AG08395 (cell line): Measurements from ENCODE around the gene FBH1.
"Not testable (repeated sequence)": the region's sequence is repeated elsewhere in the genome, so short reads cannot be mapped to it uniquely, and the experiment has no call there.

ENCODE experiments used
- DNase-seq: peaks from one replicate; pipeline ENCODE4 v3.0.0; 2012; ENCODE audit warnings: mixed read lengths, low spot score

Gene FBH1

DNA sequence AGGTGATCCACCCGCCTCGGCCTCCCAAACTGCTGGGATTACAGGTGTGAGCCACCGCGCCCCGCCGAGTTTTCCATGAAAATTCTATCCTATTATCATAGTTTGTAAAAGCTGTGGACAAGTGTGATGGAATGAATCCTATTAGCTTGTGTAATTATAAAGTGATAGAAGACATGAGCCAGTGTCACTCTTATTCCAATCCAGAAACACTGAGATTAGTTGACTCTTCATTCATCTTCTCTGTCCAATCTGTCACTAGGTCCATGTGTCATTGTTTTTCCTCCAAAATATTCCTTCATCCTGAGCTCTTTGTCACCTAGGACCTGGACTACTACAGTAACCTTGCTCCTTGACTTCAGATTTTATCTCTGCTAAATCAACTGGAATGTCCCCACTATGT is 13.5 kb downstream of the FBH1 start:
- no peak for DNase-seq

DNA sequence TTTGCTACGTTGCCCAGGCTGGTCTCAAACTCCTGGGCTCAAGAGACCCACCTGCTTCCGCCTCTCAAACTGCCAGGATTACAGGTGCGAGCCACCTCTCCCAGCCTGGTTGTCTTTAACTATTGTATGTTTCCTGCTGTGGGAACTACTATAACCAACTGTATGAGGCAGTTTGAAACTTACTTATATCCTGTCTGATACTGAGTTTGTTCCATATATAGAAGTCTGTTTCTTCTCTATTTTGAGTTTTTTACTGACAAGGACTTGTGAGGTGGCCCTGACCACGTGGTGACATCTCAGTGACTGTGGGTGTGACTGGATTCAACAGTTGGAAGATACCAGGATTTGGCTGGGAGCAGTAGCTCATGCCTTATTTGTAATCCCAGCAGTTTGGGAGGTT is 14.2 kb downstream of the FBH1 start:
- DNase-seq = no peak

DNA sequence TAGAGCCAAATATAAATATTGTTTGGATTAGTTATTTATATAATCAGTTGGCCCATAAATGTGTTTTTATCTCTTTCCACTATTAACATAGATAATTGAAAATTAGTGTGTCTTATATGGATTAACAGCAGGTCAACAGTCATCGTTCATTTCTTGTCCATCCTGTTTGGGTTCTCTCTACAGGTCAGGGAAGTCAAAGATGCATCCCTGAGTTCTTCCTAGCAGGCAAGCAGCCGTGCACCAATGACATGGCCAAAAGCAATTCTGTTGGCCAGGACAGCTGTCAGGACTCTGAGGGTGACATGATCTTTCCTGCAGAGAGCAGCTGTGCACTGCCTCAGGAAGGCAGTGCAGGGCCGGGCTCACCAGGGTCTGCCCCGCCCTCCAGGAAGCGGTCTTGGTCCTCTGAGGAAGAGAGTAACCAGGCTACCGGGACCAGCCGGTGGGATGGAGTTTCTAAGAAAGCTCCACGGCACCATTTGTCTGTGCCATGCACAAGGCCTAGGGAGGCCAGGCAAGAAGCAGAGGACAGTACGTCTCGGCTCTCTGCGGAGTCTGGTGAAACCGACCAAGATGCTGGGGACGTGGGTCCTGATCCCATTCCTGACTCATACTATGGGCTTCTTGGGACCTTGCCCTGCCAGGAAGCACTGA is 15.9 kb downstream of the FBH1 start:
- no peak for DNase-seq

DNA sequence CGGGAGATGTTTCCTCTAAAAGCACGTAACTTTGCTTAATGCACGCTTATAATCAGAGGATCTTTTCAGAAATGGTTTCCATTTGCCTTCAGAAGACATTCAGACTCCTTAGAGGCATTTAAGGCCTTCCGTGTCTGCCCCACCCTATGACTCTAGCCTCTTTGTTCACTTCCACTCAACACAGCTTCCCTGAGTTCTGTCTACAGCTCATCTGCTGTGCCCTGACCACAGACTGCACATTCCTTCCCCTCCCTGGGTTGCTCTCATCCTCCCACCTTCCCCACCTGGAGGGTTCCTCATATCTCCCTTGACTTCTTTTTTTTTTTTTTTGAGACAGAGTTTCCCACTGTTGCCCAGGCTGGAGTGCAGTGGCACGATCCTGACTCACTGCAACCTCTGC is 16.6 kb downstream of the FBH1 start:
- no peak for DNase-seq

DNA sequence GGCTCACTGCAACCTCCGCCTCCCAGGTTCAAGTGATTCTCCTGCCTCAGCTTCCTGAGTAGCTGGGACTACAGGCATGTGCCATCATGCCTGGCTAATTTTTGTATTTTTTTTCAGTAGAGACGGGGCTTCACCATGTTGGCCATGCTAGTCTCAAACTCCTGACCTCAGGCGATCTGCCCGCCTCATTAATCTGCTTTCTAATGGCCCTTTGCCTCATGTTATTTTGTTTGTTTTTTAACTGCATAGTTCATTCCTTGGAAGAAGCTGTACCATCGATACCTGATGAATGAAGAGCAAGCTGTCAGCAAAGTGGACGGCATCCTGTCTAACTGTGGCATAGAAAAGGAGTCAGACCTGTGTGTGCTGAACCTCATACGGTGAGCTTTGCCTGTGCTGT is 18.6 kb downstream of the FBH1 start:
- not testable (repeated sequence) for DNase-seq

DNA sequence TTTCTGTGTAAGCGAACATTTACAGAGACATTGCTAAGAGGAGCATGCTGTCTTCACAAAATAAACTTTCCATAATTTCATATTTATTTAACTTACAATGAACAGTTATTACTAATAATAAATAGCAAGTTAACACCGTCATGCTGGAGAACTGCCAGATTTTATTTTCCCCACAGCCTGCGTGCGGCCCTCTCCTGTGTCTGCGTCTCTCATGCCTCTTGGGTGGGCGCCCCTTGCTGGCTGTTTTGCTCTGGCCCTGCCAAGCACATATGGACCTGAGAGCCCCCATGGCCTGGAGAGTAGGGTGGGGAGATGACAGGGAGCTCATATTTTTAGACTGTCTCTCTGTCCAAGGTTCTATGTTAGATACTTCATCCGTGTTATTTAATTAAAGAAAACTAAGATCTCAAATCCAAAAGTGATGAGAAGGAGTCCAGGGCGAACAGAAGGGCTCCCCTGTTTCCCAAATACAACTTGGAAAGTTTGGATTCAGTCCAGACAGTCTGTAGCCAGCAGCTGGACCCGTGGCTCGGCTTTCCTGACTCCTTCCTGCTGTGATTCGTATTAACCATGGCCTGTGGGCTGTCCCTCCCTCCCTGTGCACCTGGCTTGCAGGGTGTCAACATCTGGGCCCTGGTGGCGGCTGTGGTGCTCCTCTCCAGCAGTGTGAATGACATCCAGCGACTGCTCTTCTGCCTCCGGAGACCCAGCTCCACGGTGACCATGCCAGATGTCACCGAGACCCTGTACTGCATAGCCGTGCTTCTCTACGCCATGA is 20.5 kb downstream of the FBH1 start:
- DNase-seq = no peak

DNA sequence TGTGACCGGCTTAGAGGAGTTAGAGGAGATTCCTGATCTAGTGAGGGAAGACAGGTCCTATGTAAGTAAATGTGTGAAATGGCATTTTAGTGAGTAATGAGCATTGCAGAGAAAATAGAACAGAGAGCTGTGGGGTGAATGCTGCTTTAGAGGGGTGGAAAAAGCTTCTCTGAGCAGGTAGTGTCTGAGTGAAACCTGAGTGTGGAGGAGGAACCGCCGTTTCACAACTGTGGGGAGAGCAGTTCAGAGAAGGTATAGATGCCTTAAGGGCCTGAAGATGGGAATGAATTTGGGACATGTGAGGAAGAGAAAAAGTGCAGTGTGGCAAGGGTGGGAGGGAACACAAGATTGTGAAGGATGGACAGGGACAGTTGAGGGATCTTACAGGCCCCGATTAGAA is 21.6 kb downstream of the FBH1 start:
- no peak for DNase-seq

DNA sequence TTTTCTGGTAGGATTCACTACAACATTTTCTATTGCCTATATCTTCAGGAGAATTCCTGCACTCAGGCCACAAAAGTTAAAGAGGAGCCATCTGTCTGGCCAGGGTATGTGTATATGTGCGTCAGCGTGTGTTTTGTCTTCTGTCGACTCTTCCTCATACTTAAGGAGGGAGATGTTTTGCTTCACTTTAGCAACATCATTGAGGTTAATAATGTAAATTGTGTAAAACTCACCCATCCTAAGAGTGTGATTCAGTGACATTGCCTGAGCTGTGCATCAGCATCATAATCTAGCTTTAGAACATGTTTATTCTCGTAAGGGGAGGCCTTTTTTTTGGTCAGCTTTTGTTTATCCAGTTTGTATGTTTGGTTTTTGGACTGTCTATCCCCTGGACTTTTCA is 23.7 kb downstream of the FBH1 start:
- DNase-seq = no peak

DNA sequence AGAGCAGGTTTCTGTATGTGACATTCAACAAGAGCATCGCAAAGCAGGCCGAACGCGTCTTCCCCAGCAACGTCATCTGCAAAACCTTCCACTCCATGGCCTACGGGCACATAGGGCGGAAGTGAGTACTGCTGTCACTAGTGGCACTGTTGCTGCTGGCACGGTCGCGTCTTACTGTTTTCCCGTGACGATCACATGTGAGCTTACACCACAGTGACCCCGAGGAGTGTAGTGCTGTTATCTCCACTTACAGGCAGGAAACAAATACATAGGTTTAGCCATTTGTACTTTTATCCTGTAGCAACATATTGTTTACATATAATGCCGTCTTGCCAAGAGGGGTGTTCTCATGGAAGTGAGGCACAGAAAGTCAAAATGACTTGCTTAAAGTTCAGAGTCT is 25.4 kb downstream of the FBH1 start:
- no peak for DNase-seq

DNA sequence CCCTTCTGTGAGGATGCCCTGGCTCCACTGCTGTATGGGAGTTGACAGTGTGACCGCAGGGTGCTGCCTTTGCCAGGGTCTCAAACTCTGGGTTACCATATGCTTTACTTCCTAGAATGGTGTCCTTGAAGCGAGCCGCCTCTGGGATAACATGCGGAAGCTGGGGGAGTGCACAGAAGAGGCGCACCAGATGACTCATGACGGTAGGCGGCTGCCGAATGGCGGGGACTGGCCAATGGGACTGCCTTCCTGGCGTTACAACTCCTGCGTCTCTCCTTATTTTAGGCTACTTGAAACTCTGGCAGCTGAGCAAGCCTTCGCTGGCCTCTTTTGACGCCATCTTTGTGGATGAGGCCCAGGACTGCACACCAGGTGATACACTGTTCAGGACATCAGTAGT is 27.3 kb downstream of the FBH1 start:
- DNase-seq = no peak

DNA sequence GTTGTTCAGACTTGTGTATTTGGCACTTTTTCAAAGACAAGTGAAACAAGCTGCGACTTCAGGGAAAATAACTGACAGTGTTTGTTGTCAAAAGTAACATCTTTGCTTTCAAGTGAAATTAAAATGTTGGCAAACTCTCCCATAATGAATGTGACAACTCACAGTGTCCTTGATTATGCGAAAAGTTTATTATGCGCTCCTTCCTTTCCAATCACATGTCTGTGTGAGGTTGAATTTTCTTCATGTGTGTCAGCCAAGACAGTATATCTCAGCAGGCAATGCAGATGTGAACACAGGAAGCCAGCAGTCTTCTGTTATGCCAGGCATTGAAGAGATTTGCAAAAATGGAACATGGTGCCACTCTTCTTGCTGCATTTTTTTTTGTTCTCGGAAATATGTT is 28.7 kb downstream of the FBH1 start:
- DNase-seq = no peak

DNA sequence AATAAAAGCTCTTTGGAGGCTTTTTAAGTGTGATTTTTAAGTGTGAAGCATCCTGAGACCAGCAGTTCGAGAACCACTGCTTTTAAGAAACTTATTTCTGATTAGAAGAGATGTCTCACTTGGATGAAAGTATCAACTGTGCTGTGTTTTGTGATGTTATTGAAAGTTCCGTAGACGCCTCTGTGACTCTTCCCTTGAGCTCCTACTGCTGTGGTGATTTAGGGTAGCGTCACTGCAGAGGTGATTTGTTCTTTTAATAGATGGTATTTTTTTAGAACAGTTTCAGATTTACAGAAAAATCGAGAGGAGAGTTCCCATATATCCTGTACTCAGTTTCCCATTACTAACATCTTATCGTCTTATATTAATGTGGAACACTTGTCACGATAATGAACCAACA is 29.5 kb downstream of the FBH1 start:
- DNase-seq = no peak

DNA sequence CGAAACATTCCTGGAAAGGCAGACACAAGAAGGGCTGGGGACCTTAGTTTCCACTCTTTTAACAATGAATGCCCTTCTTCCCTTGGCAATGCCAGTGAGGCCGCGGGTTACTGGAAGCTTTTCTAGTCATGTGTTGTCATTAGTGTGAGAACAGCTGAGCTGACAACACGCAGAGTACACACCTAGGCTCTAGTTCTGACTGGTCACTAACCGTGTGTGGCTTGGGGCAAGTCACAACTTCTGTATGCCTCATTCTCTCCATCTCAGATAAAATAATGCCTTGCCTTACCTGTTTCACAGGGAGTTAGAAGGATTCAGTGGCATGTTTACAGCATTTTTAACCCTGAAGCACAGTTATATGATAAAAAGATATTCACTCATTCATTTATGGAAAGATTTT is 31.7 kb downstream of the FBH1 start:
- DNase-seq = no peak

DNA sequence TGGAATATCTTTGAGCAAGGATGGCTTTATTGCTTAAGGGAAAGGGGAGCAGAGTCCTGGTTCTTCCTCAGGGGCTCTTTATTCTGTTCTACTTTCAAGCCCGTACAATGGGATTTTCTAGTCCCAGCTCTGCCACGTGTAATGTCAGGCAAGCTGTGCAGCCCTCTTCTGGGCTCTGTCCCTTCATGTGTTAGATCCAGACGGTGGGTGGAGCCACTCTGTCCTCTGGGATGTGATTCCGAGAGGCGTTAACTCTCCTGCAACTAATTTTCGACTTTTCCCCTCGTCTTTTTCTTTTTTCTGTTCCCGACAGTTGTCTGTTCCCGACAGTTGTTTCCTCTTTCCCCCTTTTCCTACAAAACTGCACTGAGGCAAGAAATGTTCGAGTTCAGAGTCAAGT is 34.8 kb downstream of the FBH1 start:
- no peak for DNase-seq

DNA sequence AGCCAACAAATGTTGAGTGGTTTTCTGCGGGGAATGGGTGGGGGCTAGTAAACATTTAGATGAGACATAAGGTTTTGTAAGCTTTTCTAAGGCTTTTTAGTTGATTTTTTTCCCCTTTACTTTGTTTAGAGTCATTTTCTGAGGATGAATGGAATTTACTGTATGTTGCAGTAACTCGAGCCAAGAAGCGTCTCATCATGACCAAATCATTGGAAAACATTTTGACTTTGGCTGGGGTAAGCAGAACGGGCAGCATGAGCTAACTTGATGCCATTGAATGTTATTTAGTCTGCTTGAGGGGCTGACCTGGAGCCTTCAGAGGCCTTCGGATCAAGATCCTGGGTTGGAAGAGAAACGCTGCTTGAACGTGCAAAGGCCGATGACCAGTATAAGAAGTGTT is 37.3 kb downstream of the FBH1 start:
- DNase-seq = peak; percentile 82

DNA sequence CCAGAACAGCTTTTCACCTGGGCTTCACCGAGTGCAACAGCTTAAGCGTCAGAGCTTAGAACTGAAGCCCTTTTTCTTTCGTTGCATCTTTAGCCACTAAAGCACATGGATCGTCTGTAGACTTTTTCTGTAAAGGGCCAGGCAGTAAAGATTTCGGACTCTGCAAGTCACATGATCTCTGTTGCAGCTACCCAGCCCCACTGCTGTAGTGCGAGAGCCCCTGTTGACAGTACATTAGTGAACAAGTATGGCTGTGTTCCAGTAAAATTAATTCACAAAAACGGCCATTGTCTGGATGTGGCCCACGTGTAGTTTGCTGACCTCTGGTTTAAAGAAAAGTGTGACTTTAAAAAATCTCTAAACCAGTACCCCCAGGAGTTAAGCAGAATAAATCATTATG is 39.4 kb downstream of the FBH1 start:
- DNase-seq = no peak

DNA sequence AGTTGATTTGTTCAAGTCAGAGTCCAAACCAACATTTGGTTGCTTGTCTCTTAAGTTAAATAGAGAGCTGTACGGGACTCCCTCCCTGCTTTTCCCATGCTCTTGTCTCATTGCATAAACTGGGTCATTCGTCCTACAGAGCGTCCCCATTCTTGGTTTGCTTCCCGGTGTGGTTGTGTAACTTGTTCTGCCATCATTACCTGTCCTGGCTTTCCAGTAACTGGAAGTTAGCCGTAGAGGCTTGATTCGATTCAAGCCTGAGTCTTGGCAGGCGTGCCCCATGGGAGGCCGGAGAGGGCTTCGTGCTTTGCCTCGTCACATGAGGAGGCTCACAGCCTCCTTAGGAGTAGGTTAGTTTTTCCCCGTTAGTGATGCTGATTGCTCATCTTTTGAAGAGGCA is 40.2 kb downstream of the FBH1 start:
- DNase-seq = no peak

DNA sequence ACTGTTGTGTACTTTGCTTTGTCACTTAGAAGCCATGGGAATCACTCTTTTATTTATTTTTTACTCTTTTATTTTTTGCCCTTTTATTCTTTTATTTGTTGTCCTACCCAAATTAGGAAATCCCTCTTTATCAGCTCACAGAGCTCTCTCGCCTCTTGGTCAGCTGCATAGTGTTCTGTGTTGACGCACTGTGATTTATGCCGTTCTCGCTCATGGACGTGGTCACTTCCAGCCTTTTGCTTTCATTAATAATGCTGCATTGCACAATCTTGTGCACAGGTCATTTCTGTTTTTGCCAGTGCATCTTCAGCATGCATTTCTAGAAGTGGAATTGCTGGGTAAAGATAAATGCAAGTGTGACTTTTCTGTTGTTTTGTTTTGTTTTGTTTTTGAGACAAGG is 42.3 kb downstream of the FBH1 start:
- DNase-seq = no peak

DNA sequence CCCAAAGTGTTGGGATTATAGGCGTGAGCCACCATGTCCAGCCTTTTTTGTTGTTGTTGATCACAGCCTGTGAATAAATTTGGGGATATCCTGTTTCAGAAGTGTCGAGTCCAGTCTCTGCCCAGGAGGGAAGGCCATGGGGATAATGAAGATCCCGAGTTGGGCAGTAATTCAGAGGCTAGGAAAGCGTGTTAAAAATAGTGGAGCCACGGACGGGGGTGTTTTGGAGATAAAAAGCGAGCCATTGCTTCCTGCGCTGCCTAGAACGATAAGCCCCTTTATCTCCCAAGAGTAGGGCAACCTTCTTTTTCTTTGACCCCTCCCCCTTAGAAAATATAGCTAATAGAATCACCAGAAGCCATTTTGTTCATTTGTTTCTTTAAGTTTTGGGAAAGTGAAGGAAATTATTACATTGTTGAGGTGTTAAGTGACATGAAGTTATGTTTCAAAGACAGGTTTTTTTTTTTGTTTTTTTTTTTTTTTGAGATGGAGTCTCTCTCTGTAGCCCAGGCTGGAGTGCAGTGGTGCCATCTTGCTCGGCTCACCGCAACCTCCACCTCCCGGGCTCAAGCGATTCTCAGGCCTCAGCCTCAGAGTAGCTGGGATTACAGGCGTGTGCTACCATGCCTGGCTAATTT is 44.0 kb downstream of the FBH1 start:
- no peak for DNase-seq

DNA sequence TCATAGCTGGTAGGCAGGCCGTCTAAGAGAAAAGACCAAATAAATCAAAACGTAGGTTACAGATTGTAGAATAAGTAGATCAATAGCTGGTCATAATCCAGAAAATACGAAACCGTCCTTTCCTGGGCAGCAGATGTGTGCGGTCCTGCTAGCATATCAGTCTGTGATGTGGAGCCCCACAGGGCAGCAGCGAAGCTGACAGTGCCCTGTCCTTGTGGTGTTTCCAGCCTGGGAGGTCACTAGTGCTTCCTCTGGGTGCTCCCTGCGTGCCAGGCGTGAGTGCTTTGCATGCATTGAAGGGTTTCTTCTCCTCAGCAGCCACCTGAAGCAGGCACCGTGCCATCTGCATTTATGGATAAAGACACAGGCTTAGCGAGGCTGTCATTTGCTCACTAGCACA is 45.6 kb downstream of the FBH1 start:
- DNase-seq = no peak

DNA sequence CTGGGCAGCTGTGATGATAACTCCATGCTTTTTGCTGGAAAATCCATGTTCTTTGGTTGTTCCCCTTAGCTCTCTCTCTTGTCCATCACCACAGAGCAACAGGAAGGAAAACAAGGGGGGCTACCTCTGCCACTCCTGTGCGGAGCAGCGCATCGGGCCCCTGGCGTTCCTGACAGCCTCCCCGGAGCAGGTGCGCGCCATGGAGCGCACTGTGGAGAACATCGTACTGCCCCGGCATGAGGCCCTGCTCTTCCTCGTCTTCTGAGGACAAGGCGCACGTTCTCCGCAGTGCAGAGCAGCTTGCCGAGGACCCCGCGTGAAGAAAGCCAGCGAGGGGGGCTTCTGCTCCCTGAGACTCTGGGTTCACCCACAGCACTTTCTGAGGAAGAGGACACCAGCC is 47.0 kb downstream of the FBH1 start:
- DNase-seq = no peak

DNA sequence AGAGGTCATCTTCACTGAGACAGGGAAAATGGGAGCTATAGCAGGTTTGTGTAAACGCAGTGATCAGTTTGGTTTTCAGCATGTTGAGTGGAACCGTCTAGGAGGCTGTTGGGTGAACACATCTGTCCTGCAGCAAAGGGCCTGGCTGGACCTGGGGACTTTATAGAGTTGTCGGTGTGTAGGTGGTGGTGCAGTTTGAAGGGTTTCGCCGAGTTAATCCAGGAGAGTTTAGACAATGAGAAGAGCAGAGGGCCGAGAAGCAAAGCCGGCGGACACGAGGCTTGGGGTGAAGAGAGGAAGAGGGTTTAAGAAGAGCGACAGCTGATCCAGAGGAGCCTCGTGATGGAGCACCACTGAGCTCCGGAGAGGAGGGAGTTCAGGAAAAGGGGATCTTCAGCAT is 48.2 kb downstream of the FBH1 start:
- DNase-seq = no peak

DNA sequence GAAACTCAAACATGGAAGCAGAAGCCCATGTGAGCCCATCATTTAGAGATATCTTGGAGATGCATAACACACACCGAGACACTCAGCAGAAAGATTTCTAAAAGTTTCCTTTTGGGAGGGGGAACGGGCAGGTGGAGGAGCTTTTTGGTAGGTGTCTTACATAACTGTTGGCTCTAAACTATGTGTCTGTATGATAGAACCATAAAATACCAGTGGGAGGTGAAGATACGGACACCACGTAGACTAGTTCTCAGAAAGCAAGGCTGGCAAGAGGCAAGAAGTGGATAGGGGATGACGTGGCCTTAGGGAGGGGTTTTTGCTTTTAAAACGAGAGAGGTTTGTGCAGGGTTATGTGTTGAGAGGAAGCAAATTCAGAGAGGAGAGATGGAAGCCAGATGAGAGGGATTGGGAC is 50.8 kb downstream of the FBH1 start:
- no peak for DNase-seq

DNA sequence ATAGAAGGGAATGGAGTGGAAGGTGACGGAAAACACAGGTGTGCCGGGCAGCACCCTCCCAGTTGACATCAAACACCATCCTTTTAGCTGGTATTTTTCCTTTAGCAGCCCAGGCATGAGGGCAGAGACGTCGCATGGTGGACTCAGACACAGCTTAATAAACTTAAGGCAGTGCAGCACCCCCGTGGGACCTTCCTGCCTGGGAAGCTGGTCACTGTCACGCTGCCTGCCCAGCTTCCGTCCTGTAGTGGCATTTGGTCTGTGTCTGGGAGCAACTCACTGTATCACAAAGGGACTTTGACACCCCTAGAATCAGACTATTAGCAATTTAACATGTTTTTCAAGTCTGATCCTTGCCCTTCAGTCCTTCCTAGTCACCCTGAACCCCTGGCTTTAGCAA is 51.5 kb downstream of the FBH1 start:
- DNase-seq = no peak
